AG04449 (cell line): Measurements from ENCODE around the gene MAPK11.

Source experiments
- CTCF ChIA-PET: fragments of 350-600 bp; formaldehyde crosslinking; extraction: SDS; loops from one replicate; lab custom pipeline; 2021; ENCODE audit warnings: antibody characterized with exemption; lab: Yijun Ruan, JAX
- POLR2A ChIA-PET: fragments of 400-600, 350-600 bp; formaldehyde crosslinking; extraction: SDS; loops from one replicate; lab custom pipeline; 2020; ENCODE audit warnings: antibody characterized with exemption, inconsistent platforms; lab: Yijun Ruan, JAX
- DNase-seq: peaks from one replicate; pipeline ENCODE4 v3.0.0-alpha.2; 2010; ENCODE audit warnings: low read depth, low spot score
- H3K4me3 ChIP-seq: 2 replicates; pipeline ENCODE4 v1.5.1; 2011; ENCODE audit warnings: low read depth, mild to moderate bottlenecking, control low read depth, low read length
- TF ChIP-seq, protein P1 (sequence below): IDR thresholded peaks from one replicate; pipeline ENCODE4 v1.5.1; 2011; ENCODE audit warnings: mild to moderate bottlenecking, moderate library complexity, low read length, control low read depth, inconsistent platforms; ENCODE audit not compliant: insufficient read depth; ENCODE audit errors: missing control alignments

The MAPK11 gene

DNA sequence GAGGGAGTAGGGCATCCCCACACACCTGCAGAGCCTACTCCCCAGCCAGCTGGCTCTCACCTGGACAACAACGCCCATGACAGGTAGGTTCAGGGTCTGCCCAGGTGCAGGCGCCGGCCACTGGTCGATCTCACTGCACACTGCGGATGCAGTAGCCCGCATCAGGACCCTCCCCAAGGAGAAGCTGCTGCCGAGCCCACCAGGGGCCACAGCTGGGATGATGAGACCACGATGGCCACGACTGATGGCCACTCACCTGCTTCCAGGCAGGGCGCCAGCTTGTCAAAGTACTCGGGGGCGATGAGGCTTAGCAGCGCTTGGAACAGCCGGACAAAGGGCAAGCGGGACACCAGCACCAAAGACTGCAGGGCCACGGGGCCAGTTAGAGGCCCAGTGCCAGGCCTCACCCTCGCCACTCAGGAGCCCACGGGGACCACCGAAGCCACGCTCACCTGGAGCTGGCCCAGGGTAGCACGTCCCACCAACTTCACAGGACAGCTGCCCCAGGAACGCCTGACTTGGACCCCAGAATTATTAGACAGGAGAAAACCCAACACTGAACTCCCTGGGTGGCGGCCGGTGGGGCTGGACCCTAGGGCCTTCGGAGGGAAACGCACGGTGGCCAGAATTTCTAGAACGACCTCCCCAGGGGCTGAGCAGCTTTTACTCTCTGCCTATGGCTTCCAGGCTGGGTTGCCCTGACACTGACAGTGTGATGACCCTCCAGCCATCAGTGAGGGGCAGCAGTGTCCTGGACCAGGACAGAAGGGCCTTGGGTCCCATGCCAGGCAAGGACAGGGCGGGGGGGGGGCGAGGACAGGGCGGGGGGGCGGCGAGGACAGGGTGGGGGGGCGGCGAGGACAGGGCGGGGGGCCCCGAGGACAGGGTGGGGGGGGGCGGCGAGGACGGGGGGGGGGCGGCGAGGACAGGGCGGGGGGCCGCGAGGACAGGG lies 46.2 kb upstream of the MAPK11 start:
- no peak for DNase-seq
- TF ChIP-seq, protein P1, sequence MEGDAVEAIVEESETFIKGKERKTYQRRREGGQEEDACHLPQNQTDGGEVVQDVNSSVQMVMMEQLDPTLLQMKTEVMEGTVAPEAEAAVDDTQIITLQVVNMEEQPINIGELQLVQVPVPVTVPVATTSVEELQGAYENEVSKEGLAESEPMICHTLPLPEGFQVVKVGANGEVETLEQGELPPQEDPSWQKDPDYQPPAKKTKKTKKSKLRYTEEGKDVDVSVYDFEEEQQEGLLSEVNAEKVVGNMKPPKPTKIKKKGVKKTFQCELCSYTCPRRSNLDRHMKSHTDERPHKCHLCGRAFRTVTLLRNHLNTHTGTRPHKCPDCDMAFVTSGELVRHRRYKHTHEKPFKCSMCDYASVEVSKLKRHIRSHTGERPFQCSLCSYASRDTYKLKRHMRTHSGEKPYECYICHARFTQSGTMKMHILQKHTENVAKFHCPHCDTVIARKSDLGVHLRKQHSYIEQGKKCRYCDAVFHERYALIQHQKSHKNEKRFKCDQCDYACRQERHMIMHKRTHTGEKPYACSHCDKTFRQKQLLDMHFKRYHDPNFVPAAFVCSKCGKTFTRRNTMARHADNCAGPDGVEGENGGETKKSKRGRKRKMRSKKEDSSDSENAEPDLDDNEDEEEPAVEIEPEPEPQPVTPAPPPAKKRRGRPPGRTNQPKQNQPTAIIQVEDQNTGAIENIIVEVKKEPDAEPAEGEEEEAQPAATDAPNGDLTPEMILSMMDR = no peak
- POLR2A ChIA-PET = no interaction called here
- no peak overlapping the region for H3K4me3 ChIP-seq
- CTCF ChIA-PET = interaction anchor here (1.2 to 2.1 kb wide), 6 partner anchors 10 to 49 kb away, joined by 3 to 9 read pairs (median 5); no protein-coding TSS in a partner anchor

GRCh38 chr22:50315289-50316113 lies 45.3 kb upstream of the MAPK11 start:
- TF ChIP-seq, protein P1 = no peak
- CTCF ChIA-PET = interaction anchor here (0.9 to 1.6 kb wide), 5 partner anchors 11 to 63 kb away, joined by 3 to 9 read pairs (median 5); no protein-coding TSS in a partner anchor
- POLR2A ChIA-PET = interaction anchor here (0.8 kb wide), 1 partner anchor 22 kb away, joined by 4 read pairs; no protein-coding TSS in a partner anchor
- no peak for DNase-seq
- H3K4me3 ChIP-seq = no peak overlapping the region

- POLR2A ChIA-PET = interaction anchor here (0.8 kb wide), 1 partner anchor 21 kb away, joined by 4 read pairs; no protein-coding TSS in a partner anchor
- CTCF ChIA-PET = interaction anchor here (0.9 to 1.6 kb wide), 5 partner anchors 11 to 62 kb away, joined by 3 to 9 read pairs (median 5); partner anchors contain the start of gene DENND6B
- no peak overlapping the region for H3K4me3 ChIP-seq
- no peak for DNase-seq
- TF ChIP-seq, protein P1 = no peak
Observed at GRCh38 chr22:50314455-50315288, 44.5 kb upstream of the MAPK11 start.

DNA sequence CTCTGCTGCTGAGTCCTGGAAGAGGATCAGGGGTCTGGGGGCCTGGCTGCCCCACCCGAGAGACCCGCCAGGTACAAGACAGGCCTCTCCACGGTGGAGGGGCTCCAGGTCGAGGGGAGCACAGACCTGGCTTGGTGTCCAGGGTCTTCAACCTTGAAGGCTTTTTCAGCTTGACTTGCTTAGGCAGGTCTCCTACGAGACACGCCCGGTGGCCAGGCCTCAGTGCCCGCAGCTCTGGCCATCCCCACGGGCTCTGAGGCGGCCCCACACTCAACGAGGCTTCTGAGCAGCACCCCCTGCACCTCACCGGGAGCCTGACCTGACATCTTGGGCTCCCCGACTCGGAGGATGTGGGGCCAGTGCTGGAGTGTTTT lies 43.9 kb upstream of the MAPK11 start:
- ChIA-PET POLR2A (no interaction called here), CTCF (interaction anchor here (1.4 kb wide), 1 partner anchor 13 kb away, joined by 3 read pairs; the partner anchor contains the start of gene DENND6B)
- TF ChIP-seq, protein P1 = no peak
- H3K4me3 ChIP-seq = no peak overlapping the region
- no peak for DNase-seq

GRCh38 chr22:50313600-50313999 lies 43.4 kb upstream of the MAPK11 start:
- POLR2A ChIA-PET = no interaction called here
- TF ChIP-seq, protein P1 = no peak
- CTCF ChIA-PET = interaction anchor here (1.4 kb wide), 1 partner anchor 13 kb away, joined by 3 read pairs; the partner anchor contains the start of gene DENND6B
- H3K4me3 ChIP-seq = no peak overlapping the region
- DNase-seq = no peak
